ENCODE results near the gene CATSPERD. TPM values are rescaled to one million over a fixed set of nuclear protein-coding genes. Genes with fewer than 3 reads are reported as not detected.

The CATSPERD gene
- total RNA-seq, 1 donor from 2014 or later, result not detected

- DNase-seq (ENCODE audit: low read depth), result no peak
Observed at GRCh38 chr19:5784581-5785147, 64.2 kb downstream of the CATSPERD start, which contains the start of gene PRR22. Gene PRR22 (minus strand): TSS chr19:5784746. CDS start chr19:5784660, 86 bp downstream.

- no peak for DNase-seq (ENCODE audit: low read depth)
Observed at GRCh38 chr19:5785423-5785822, 65.0 kb downstream of the CATSPERD start.

GRCh38 chr19:5786593-5787408, 66.4 kb downstream of the CATSPERD start:
- no peak for DNase-seq (ENCODE audit: low read depth)

GRCh38 chr19:5787409-5788182, 67.2 kb downstream of the CATSPERD start:
- no peak for DNase-seq (ENCODE audit: low read depth)

GRCh38 chr19:5788422-5788821, 68.0 kb downstream of the CATSPERD start:
- DNase-seq (ENCODE audit: low read depth), result no peak

- DNase-seq (ENCODE audit: low read depth), result no peak
Observed at GRCh38 chr19:5789351-5789761, 68.9 kb downstream of the CATSPERD start.

- no peak for DNase-seq (ENCODE audit: low read depth)
Observed at GRCh38 chr19:5789886-5790558, 69.6 kb downstream of the CATSPERD start.

- DNase-seq (ENCODE audit: low read depth), result peak; percentile 95
Observed at GRCh38 chr19:5790559-5791520, 70.4 kb downstream of the CATSPERD start, which contains the start of gene DUS3L. Gene DUS3L (minus strand): TSS chr19:5791163. CDS start chr19:5791141, 22 bp downstream.

- DNase-seq (ENCODE audit: low read depth), result no peak
Observed at GRCh38 chr19:5792224-5792623, 71.8 kb downstream of the CATSPERD start.

- DNase-seq (ENCODE audit: low read depth), result no peak
Observed at GRCh38 chr19:5793188-5793587, 72.8 kb downstream of the CATSPERD start.

GRCh38 chr19:5795382-5795919, 75.0 kb downstream of the CATSPERD start:
- no peak for DNase-seq (ENCODE audit: low read depth)

- DNase-seq (ENCODE audit: low read depth), result no peak
Observed at GRCh38 chr19:5798244-5798643, 77.8 kb downstream of the CATSPERD start.

GRCh38 chr19:5799247-5800241, 79.1 kb downstream of the CATSPERD start:
- no peak for DNase-seq (ENCODE audit: low read depth)

GRCh38 chr19:5800361-5801270, 80.2 kb downstream of the CATSPERD start:
- no peak for DNase-seq (ENCODE audit: low read depth)

GRCh38 chr19:5801796-5802619, 81.6 kb downstream of the CATSPERD start:
- DNase-seq (ENCODE audit: low read depth), result no peak

- DNase-seq (ENCODE audit: low read depth), result no peak
Observed at GRCh38 chr19:5803441-5803751, 83.0 kb downstream of the CATSPERD start.
